ENCODE measurements around the gene APOD. TPM values are rescaled to one million over a fixed set of nuclear protein-coding genes. Genes with fewer than 3 reads are reported as not detected.

APOD gene
- total and polyA plus RNA-seq, 2 experiments from 2014 or later = 0.24 TPM; not detected in 1

DNA sequence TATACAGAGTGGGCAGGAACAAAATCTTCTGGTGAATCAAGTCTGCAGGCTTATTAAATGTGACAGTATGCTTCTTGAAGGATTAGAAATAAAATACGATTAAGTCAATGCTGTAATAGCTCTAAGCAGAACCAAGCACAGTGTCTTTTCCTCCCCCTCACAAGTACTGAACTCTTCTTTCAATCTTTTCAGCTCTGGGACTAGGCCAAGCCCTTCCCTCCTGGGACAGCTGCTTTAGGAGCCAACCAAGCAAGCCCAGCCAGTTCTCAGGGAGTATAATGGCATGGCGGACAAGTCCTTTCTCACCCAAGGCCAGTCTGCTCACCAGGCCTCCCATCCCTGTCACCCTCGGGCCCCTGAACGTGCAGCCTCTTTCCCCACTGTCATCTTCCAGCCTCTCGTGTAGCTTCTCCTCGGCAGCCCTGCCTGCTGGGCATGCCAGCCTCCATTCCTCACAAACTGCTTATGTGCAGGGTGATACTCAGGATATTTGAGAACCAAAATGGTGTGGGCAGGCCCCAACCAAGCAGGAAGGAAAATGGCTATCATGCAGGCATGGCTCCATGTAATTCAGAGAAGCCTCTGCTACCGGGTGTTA, 32.3 kb downstream of the APOD start:
- TF ChIP-seq, protein P1, sequence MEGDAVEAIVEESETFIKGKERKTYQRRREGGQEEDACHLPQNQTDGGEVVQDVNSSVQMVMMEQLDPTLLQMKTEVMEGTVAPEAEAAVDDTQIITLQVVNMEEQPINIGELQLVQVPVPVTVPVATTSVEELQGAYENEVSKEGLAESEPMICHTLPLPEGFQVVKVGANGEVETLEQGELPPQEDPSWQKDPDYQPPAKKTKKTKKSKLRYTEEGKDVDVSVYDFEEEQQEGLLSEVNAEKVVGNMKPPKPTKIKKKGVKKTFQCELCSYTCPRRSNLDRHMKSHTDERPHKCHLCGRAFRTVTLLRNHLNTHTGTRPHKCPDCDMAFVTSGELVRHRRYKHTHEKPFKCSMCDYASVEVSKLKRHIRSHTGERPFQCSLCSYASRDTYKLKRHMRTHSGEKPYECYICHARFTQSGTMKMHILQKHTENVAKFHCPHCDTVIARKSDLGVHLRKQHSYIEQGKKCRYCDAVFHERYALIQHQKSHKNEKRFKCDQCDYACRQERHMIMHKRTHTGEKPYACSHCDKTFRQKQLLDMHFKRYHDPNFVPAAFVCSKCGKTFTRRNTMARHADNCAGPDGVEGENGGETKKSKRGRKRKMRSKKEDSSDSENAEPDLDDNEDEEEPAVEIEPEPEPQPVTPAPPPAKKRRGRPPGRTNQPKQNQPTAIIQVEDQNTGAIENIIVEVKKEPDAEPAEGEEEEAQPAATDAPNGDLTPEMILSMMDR (IDR thresholded peaks at IDR 0.05; ENCODE audit: low read depth, low read length) = no peak
- Histone ChIP-seq H3K4me3 (no peak overlapping the region), H3K36me3 (no peaks in the 10 kb centered on the region), H3K4me1 (ENCODE audit: low read depth) (peaks cover 2% of the 10 kb centered on the region), H3K27ac (no peak overlapping the region), H3K9me3 (ENCODE audit: low read depth) (no peaks in the 10 kb centered on the region), H3K27me3 (no peaks in the 10 kb centered on the region)
- peak in 1 of 2 donors; percentile 73 for DNase-seq (ENCODE audit: low read depth in 1 of 2, low spot score in 1 of 2)

DNA sequence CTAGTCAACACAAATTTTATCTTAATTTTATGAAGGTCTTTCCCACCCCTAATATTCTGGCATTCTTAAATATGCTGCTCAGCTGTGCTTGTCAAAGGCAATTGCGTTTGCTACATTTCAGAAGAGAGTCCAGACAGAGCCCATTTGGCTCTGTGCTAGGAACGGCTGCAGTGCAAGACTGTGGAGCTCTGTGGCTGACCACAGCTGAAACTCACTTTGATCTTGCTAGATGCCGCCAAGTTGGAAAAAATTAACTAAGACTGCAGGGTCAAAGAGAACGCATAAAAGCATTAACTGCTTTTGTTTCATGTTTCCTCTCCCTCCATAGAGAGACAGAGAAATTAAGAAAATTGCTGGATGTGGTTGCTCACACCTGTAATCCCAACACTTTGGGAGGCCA, 33.0 kb downstream of the APOD start:
- peak in 1 of 2 donors; percentile 49 for DNase-seq (ENCODE audit: low read depth in 1 of 2, low spot score in 1 of 2)
- no peak overlapping the region for H3K27ac ChIP-seq
- no peak overlapping the region for H3K4me3 ChIP-seq
- no peaks in the 10 kb centered on the region for H3K27me3 ChIP-seq
- H3K36me3 ChIP-seq = no peaks in the 10 kb centered on the region
- TF ChIP-seq, protein P1 (IDR thresholded peaks at IDR 0.05; ENCODE audit: low read depth, low read length) = no peak
- H3K4me1 ChIP-seq (ENCODE audit: low read depth) = peaks cover 2% of the 10 kb centered on the region
- no peaks in the 10 kb centered on the region for H3K9me3 ChIP-seq (ENCODE audit: low read depth)

DNA sequence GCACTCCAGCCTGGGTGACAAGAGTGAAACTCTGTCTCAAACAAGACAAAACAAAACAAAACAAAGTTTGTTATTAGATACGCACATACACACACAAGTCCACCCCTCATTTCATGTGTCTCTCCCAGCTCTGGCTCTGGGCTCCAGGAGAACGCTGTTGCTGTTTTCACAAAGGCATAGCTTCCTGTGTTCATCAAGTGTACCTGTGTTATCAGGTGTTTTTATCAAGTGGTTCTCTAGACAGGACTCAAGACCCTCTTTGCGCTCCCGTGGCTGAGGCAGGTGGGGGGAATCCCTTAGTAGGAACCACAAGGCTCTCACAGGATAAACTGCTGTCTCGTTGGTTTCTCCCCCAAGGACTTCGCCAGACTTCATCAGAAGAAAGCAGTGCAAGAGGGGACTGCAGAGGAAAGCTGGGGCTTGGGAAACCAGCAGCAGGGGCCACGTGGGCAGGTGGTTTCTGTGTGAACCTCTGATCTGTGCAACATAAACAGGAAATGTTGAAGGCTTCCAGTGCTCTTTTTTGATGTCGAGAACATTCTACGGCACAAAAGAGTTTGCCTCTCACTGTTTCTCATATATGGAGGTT, 33.7 kb downstream of the APOD start:
- TF ChIP-seq, protein P1 (IDR thresholded peaks at IDR 0.05; ENCODE audit: low read depth, low read length) = no peak

DNA sequence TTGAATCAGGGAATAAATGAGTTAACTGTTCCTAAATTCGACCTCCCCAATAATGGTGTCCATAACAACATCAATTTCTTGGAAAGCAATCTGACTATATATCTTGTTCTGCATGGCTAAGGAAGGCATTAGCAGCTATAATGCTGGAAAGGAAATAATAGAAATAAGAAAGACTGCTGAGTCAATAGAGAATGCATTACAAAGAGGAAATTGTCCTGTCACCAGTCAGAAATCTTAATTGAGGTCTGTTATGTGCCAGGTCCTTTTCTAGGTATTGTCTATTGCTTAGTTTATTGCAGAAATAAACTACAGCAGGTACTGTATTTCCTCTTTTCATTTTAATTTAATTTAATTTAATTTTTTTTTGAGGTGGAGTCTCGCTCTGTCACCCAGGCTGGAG, 34.8 kb downstream of the APOD start:
- no peak for DNase-seq (ENCODE audit: low read depth in 1 of 2, low spot score in 1 of 2)
- TF ChIP-seq, protein P1 (IDR thresholded peaks at IDR 0.05; ENCODE audit: low read depth, low read length) = no peak
- Histone ChIP-seq H3K4me3 (no peak overlapping the region), H3K4me1 (ENCODE audit: low read depth) (peaks cover 2% of the 10 kb centered on the region), H3K27me3 (no peaks in the 10 kb centered on the region), H3K36me3 (no peaks in the 10 kb centered on the region), H3K9me3 (ENCODE audit: low read depth) (no peaks in the 10 kb centered on the region), H3K27ac (no peak overlapping the region)

More for the DNA sequence above, 33.7 kb downstream of the APOD start:
- Histone ChIP-seq H3K36me3 (no peaks in the 10 kb centered on the region), H3K4me3 (no peak overlapping the region), H3K27me3 (no peaks in the 10 kb centered on the region), H3K9me3 (ENCODE audit: low read depth) (no peaks in the 10 kb centered on the region), H3K4me1 (ENCODE audit: low read depth) (peaks cover 2% of the 10 kb centered on the region), H3K27ac (no peak overlapping the region)
- peak in 1 of 2 donors; percentile 13 for DNase-seq (ENCODE audit: low read depth in 1 of 2, low spot score in 1 of 2)

DNA sequence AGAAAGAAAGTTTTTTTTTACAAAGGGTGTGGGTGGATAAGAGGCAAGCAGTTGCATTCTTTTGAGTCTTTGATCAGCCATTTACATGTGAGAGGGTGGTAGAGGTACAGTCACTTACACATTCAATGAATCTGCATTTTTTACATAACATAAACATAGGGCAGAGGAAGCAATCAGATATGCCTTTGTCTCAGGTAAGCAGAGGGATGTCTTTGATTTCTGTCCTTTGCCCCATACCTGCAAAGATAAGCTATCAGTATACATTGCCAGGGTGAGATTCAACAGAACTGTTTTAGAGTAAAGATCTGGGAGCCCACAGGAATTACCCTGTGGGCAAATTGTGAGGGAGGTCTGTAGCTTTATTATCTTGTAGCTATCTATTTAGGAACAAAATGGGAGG, 35.2 kb downstream of the APOD start:
- no peak overlapping the region for H3K27ac ChIP-seq
- H3K4me1 ChIP-seq (ENCODE audit: low read depth) = peaks cover 2% of the 10 kb centered on the region
- no peaks in the 10 kb centered on the region for H3K27me3 ChIP-seq
- H3K4me3 ChIP-seq = no peak overlapping the region
- H3K9me3 ChIP-seq (ENCODE audit: low read depth) = no peaks in the 10 kb centered on the region
- no peak for DNase-seq (ENCODE audit: low read depth in 1 of 2, low spot score in 1 of 2)
- H3K36me3 ChIP-seq = no peaks in the 10 kb centered on the region
- TF ChIP-seq, protein P1 (IDR thresholded peaks at IDR 0.05; ENCODE audit: low read depth, low read length) = no peak

Data from cardiac muscle cell (in vitro differentiated cells and primary cell).